Measurements from ENCODE around the gene A1BG. TPM values are rescaled to one million over a fixed set of nuclear protein-coding genes. Genes with fewer than 3 reads are reported as not detected.

Gene A1BG
- total RNA-seq = 0.33 and 4.0 TPM in 2 replicates

GRCh38 chr19:58352760-58353671, at the start of gene A1BG:
A1BG (minus strand) TSS chr19:58353492; CDS start chr19:58353437, 55 bp downstream.

GRCh38 chr19:58395220-58395978, 42.1 kb upstream of the A1BG start, which contains the start of gene RNF225:
RNF225 (plus strand) TSS chr19:58395656; CDS start chr19:58396090, 434 bp downstream.

GRCh38 chr19:58386576-58387337, 33.5 kb upstream of the A1BG start, which contains the start of gene RPS5:
RPS5 (plus strand) TSS chr19:58387269; CDS start chr19:58388138, 869 bp downstream.

GRCh38 chr19:58380662-58381459, 27.6 kb upstream of the A1BG start, which contains the start of gene ZNF837:
ZNF837 (minus strand) TSS chr19:58381030; CDS start chr19:58369332, 11,698 bp downstream.

GRCh38 chr19:58362272-58362994, 9.1 kb upstream of the A1BG start, which contains the start of gene ZNF497:
ZNF497 (minus strand) TSS chr19:58362751; CDS start chr19:58357635, 5,116 bp downstream.

GRCh38 chr19:58326914-58327726, 26.2 kb downstream of the A1BG start, which contains the start of gene ZSCAN22:
ZSCAN22 (plus strand) TSS chr19:58326994; CDS start chr19:58334803, 7,809 bp downstream.

GRCh38 chr19:58305065-58305931, 48.0 kb downstream of the A1BG start, which contains the start of gene ERVK3-1:
ERVK3-1 (plus strand) TSS chr19:58305377; CDS start chr19:58312169, 6,792 bp downstream.

Small RNA genes lying within 50 kb of the gene (small RNA-seq; reads per million reads assigned to genes)
- gene MIR4754 (not detected), gene MIR6806 (not detected), gene RNA5SP473 (not detected)

Other genes with a start within 250 kb of the A1BG start
- gene ZNF329, start 202.7 kb downstream of the A1BG start, total RNA-seq = 10.1 and 10.5 TPM in 2 replicates
- gene ZNF274, start 170.4 kb downstream of the A1BG start, total RNA-seq = 20.3 and 23.2 TPM in 2 replicates
- gene ZNF544, start 124.6 kb downstream of the A1BG start, total RNA-seq = 50.3 and 53.6 TPM in 2 replicates
- gene ZNF8, start 74.5 kb downstream of the A1BG start, total RNA-seq = 8.2 and 8.5 TPM in 2 replicates
- 21.6 and 25.9 TPM in 2 replicates for gene ERVK3-1, start 48.1 kb downstream of the A1BG start, total RNA-seq
- gene ZSCAN22, start 26.5 kb downstream of the A1BG start, total RNA-seq = 3.9 and 4.6 TPM in 2 replicates
- gene ZNF497, start 9.3 kb upstream of the A1BG start, total RNA-seq = 0.76 and 0.98 TPM in 2 replicates
- gene ZNF837, start 27.5 kb upstream of the A1BG start, total RNA-seq = 2.3 and 2.5 TPM in 2 replicates
- gene RPS5, start 33.8 kb upstream of the A1BG start, total RNA-seq = 1,488 and 1,703 TPM in 2 replicates
- 0.33 and 0.67 TPM in 2 replicates for gene RNF225, start 42.2 kb upstream of the A1BG start, total RNA-seq
- 10.2 and 11.1 TPM in 2 replicates for gene ZNF584, start 55.2 kb upstream of the A1BG start, total RNA-seq
- gene ZNF132, start 86.7 kb upstream of the A1BG start, total RNA-seq = 7.3 and 7.5 TPM in 2 replicates
- gene ZNF324B, start 98.1 kb upstream of the A1BG start, total RNA-seq = 8.5 and 12.2 TPM in 2 replicates
- 17.6 and 20.6 TPM in 2 replicates for gene ZNF324, start 113.6 kb upstream of the A1BG start, total RNA-seq
- gene ZNF446, start 122.9 kb upstream of the A1BG start, total RNA-seq = 8.6 and 10.1 TPM in 2 replicates
- 5.2 and 6.5 TPM in 2 replicates for gene SLC27A5, start 158.5 kb upstream of the A1BG start, total RNA-seq
- gene ZBTB45, start 166.3 kb upstream of the A1BG start, total RNA-seq = 9.6 and 12.4 TPM in 2 replicates
- 350 and 379 TPM in 2 replicates for gene TRIM28, start 190.6 kb upstream of the A1BG start, total RNA-seq
- 74.3 and 84.6 TPM in 2 replicates for gene CHMP2A, start 201.6 kb upstream of the A1BG start, total RNA-seq
- gene UBE2M, start 205.1 kb upstream of the A1BG start, total RNA-seq = 93.2 and 104 TPM in 2 replicates
- gene MZF1, start 219.8 kb upstream of the A1BG start, total RNA-seq = 17.4 and 19.6 TPM in 2 replicates

Data from vein endothelial cell (primary cell).